GM18505 (cell line): ENCODE results near the gene MOCS3.

ENCODE experiments used
- ATAC-seq: cut with Tn5 transposase; IDR thresholded peaks from one replicate; pipeline ENCODE4 v1.9.1; 2021; ENCODE audit not compliant: unreplicated experiment
- POLR2A ChIP-seq: IDR thresholded peaks from 4 replicates; pipeline ENCODE4 v1.6.1; 2011; ENCODE audit warnings: borderline replicate concordance; ENCODE audit not compliant: insufficient read depth, insufficient read length; ENCODE audit errors: extremely low read depth

MOCS3 gene

GRCh38 chr20:50980071-50980681, 21.6 kb downstream of the MOCS3 start:
- no peak for TF ChIP-seq POLR2A

GRCh38 chr20:50980851-50981713, 22.5 kb downstream of the MOCS3 start:
- no peak for TF ChIP-seq POLR2A
- ATAC-seq, result no peak

More at GRCh38 chr20:50980071-50980681, 21.6 kb downstream of the MOCS3 start:
- ATAC-seq, result no peak

- no peak for TF ChIP-seq POLR2A
- no peak for ATAC-seq
Observed at GRCh38 chr20:50981714-50982048, 23.1 kb downstream of the MOCS3 start.

- ATAC-seq, result no peak
- TF ChIP-seq POLR2A, result no peak
Observed at GRCh38 chr20:50982363-50982762, 23.7 kb downstream of the MOCS3 start.

- no peak for ATAC-seq
- no peak for TF ChIP-seq POLR2A
Observed at GRCh38 chr20:50983321-50983720, 24.7 kb downstream of the MOCS3 start.

- TF ChIP-seq POLR2A, result no peak
- no peak for ATAC-seq
Observed at GRCh38 chr20:50987493-50988210, 29.0 kb downstream of the MOCS3 start.

- no peak for TF ChIP-seq POLR2A
- ATAC-seq, result no peak
Observed at GRCh38 chr20:50991076-50991475, 32.5 kb downstream of the MOCS3 start.

GRCh38 chr20:50992336-50992732, 33.7 kb downstream of the MOCS3 start:
- TF ChIP-seq POLR2A, result no peak
- ATAC-seq, result no peak

- ATAC-seq, result no peak
- TF ChIP-seq POLR2A, result no peak
Observed at GRCh38 chr20:50992733-50993457, 34.3 kb downstream of the MOCS3 start.

- ATAC-seq, result no peak
Observed at GRCh38 chr20:50993876-50994275, 35.3 kb downstream of the MOCS3 start.

GRCh38 chr20:50995506-50995905, 36.9 kb downstream of the MOCS3 start:
- ATAC-seq, result no peak
- no peak for TF ChIP-seq POLR2A

More at GRCh38 chr20:50993876-50994275, 35.3 kb downstream of the MOCS3 start:
- TF ChIP-seq POLR2A, result no peak

GRCh38 chr20:50996901-50997865, 38.6 kb downstream of the MOCS3 start:
- no peak for TF ChIP-seq POLR2A
- ATAC-seq, result no peak
